NCI-H524 treated with DMSO at 0.1 percent for 48 hours (cell line): ENCODE results near the gene IL1A.

Source experiments
- DNase-seq: peaks from one replicate; lab custom pipeline; 2025; lab: John Stamatoyannopoulos, UW

The IL1A gene

GRCh38 chr2:112726487-112727190 lies 57.7 kb downstream of the IL1A start:
- DNase-seq = peak; percentile 7

- no peak for DNase-seq
These were observed 58.5 kb downstream of the IL1A start for GRCh38 chr2:112725545-112726457.

- DNase-seq = no peak
These were observed 59.4 kb downstream of the IL1A start for GRCh38 chr2:112724591-112725525.

GRCh38 chr2:112723995-112724394 lies 60.3 kb downstream of the IL1A start:
- DNase-seq = no peak
